Activated CD8-positive, alpha-beta memory T cell treated with anti-CD3 and anti-CD28 coated beads for 24 hours (primary cell): ENCODE data around the gene MEN1.

Experiments used
- DNase-seq: peaks from one replicate; pipeline ENCODE4 v3.0.0-alpha.2; 2020

Gene MEN1

GRCh38 chr11:64845129-64845775 is 34.9 kb upstream of the MEN1 start:
- no peak for DNase-seq

GRCh38 chr11:64844330-64845128 is 34.2 kb upstream of the MEN1 start, which contains the start of gene CDC42BPG:
TSS of gene CDC42BPG (minus strand) at chr11:64844653. CDS start at chr11:64844569, 84 bp downstream.
- DNase-seq: peak; percentile 84

GRCh38 chr11:64843686-64844329 is 33.5 kb upstream of the MEN1 start:
- DNase-seq: no peak

GRCh38 chr11:64842851-64843685 is 32.7 kb upstream of the MEN1 start:
- no peak for DNase-seq

GRCh38 chr11:64842366-64842759 is 32.0 kb upstream of the MEN1 start:
- DNase-seq: no peak

- DNase-seq: no peak
Observed at GRCh38 chr11:64841592-64842365, 31.4 kb upstream of the MEN1 start.

- no peak for DNase-seq
Observed at GRCh38 chr11:64839887-64840782, 29.8 kb upstream of the MEN1 start.

GRCh38 chr11:64839335-64839734 is 29.0 kb upstream of the MEN1 start:
- no peak for DNase-seq

- no peak for DNase-seq
Observed at GRCh38 chr11:64838600-64839334, 28.4 kb upstream of the MEN1 start.

GRCh38 chr11:64837887-64838351 is 27.6 kb upstream of the MEN1 start:
- DNase-seq: no peak

GRCh38 chr11:64836448-64837072 is 26.2 kb upstream of the MEN1 start:
- no peak for DNase-seq

GRCh38 chr11:64835616-64836447 is 25.5 kb upstream of the MEN1 start:
- DNase-seq: no peak

GRCh38 chr11:64834723-64835615 is 24.6 kb upstream of the MEN1 start:
- DNase-seq: no peak

- no peak for DNase-seq
Observed at GRCh38 chr11:64834031-64834722, 23.8 kb upstream of the MEN1 start.

GRCh38 chr11:64833509-64833908 is 23.2 kb upstream of the MEN1 start:
- no peak for DNase-seq

GRCh38 chr11:64833198-64833502 is 22.8 kb upstream of the MEN1 start:
- no peak for DNase-seq
